GM13976 (cell line): ENCODE results near the gene STRBP.

Experiments
- DNase-seq: peaks from one replicate; pipeline ENCODE4 v3.0.0; 2012; ENCODE audit warnings: low spot score
- CTCF ChIP-seq: IDR thresholded peaks from 2 replicates; pipeline ENCODE4 v1.5.1; 2012; ENCODE audit warnings: borderline replicate concordance, mild to moderate bottlenecking; ENCODE audit not compliant: insufficient read depth; ENCODE audit errors: extremely low read depth, missing control alignments, control extremely low read depth
- in situ Hi-C: fragments of 300-500 bp; cut with MboI; formaldehyde crosslinking; loops from one replicate; pipeline ENCODE4 v1.12.0; 2022; ENCODE audit warnings: low sequenced_read_pairs, mixed read lengths, inconsistent platforms; ENCODE audit not compliant: unreplicated experiment

Gene STRBP

GRCh38 chr9:123299558-123300126 lies 31.3 kb upstream of the STRBP start:
- in situ Hi-C loops: no loop called here
- no peak for DNase-seq
- TF ChIP-seq CTCF: no peak

- no peak for DNase-seq
- in situ Hi-C loops: no loop called here
- TF ChIP-seq CTCF: no peak
Measured at GRCh38 chr9:123296174-123296573, 27.8 kb upstream of the STRBP start.

- DNase-seq: peak; percentile 47
- in situ Hi-C loops: no loop called here
- TF ChIP-seq CTCF: no peak
Measured at GRCh38 chr9:123291736-123292135, 23.4 kb upstream of the STRBP start.

GRCh38 chr9:123290764-123291163 lies 22.4 kb upstream of the STRBP start:
- in situ Hi-C loops: no loop called here
- DNase-seq: no peak
- TF ChIP-seq CTCF: no peak

GRCh38 chr9:123287639-123288038 lies 19.3 kb upstream of the STRBP start:
- no peak for TF ChIP-seq CTCF
- in situ Hi-C loops: no loop called here
- DNase-seq: no peak

- no peak for DNase-seq
- TF ChIP-seq CTCF: no peak
- in situ Hi-C loops: no loop called here
Measured at GRCh38 chr9:123286324-123286723, 17.9 kb upstream of the STRBP start.
